K562 treated with DMSO at 1 percent for 4 hours (cell line): Measurements from ENCODE around the gene ADIPOQ. TPM values are rescaled to one million over a fixed set of nuclear protein-coding genes. Genes with fewer than 3 reads are reported as not detected.

Source experiments
- total RNA-seq: library from RNA; unstranded; fragments of 300-600 nt; gene quantifications from 2 replicates; pipeline ENCODE4 v1.2.3, GENCODE V29; 2022; ENCODE audit not compliant: insufficient read depth

The ADIPOQ gene
- total RNA-seq: not detected in 2 replicates

GRCh38 chr3:186842426-186843038, at the start of gene ADIPOQ:
ADIPOQ (plus strand) TSS chr3:186842710; CDS start chr3:186853059, 10,349 bp downstream.

DNA sequence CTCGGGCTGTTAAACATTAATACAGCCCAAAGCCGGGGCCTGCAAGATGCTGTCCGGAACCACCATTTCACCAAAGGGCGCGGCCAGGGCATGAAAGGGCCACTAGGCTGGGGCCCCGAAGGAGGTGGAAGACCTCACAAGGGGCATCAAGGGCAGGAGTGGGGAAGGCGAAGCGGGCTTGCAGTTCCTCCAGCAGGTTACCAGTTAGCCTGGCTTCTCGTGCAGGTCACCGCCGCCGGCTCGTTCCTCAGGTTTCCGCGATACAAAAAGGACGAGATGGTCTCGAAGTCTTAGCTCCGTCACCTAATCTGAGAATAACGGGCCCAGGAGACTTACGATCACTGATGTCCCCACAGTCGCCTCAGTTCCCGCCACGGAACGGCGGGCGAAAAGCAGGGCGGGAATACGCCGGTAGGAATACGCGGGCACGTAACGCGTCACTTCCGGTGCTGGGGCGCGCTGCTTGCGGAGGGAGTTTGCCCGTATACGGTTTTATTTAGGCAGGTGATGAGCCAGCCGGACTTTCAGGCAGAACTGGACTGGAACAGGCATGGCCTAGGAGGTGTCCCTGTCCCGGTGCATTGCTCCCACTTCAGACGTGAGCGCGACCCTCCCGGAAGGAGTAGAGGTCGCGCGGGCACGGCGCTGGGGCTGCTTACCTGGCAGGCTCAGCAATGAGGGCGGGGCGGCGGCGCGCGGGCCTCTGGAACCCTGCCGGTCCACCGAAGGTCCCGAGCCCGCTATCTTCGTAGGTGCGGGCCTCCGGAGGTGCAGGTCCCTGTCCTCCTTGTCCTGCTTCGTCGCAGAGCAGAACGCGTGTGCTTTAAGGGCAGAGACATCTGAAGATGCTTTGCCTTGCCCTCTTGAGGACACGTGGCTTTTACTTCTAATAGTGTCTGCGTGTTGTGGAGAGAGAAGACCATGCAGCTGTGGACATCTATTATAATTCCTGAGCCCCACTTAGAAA, 36.1 kb upstream of the ADIPOQ start, which contains the start of gene RFC4:
TSS of gene RFC4 (minus strand) at position 394 of the 967 bp plus-strand sequence. CDS start 1,769 bp downstream, outside the sequence.

Other genes starting within 250 kb of the ADIPOQ start
- gene AHSG, start 229.7 kb upstream of the ADIPOQ start, total RNA-seq: not detected in 2 replicates
- not detected in 2 replicates for gene FETUB, start 202.3 kb upstream of the ADIPOQ start, total RNA-seq
- gene HRG, start 176.7 kb upstream of the ADIPOQ start, total RNA-seq: not detected in 2 replicates
- gene KNG1, start 125.4 kb upstream of the ADIPOQ start, total RNA-seq: not detected in 2 replicates
- 120 and 173 TPM in 2 replicates for gene EIF4A2, start 59.1 kb upstream of the ADIPOQ start, total RNA-seq
- gene RFC4, start 36.2 kb upstream of the ADIPOQ start, total RNA-seq: 102 and 121 TPM in 2 replicates
- gene ST6GAL1, start 87.8 kb downstream of the ADIPOQ start, total RNA-seq: 50.3 and 65.1 TPM in 2 replicates